GM19240 (cell line): ENCODE data around the gene TOM1L2.
A peak's percentile ranks its signal among the peaks of the same experiment; 100 is the strongest.

Source experiments
- DNase-seq: peaks from one replicate; pipeline ENCODE4 v3.0.0; 2011; ENCODE audit warnings: low spot score; ENCODE audit not compliant: insufficient read length

TOM1L2 gene

GRCh38 chr17:17849845-17850373, 122.3 kb downstream of the TOM1L2 start:
- DNase-seq = no peak

- DNase-seq = no peak
These were observed 122.9 kb downstream of the TOM1L2 start for GRCh38 chr17:17849147-17849820.

DNA sequence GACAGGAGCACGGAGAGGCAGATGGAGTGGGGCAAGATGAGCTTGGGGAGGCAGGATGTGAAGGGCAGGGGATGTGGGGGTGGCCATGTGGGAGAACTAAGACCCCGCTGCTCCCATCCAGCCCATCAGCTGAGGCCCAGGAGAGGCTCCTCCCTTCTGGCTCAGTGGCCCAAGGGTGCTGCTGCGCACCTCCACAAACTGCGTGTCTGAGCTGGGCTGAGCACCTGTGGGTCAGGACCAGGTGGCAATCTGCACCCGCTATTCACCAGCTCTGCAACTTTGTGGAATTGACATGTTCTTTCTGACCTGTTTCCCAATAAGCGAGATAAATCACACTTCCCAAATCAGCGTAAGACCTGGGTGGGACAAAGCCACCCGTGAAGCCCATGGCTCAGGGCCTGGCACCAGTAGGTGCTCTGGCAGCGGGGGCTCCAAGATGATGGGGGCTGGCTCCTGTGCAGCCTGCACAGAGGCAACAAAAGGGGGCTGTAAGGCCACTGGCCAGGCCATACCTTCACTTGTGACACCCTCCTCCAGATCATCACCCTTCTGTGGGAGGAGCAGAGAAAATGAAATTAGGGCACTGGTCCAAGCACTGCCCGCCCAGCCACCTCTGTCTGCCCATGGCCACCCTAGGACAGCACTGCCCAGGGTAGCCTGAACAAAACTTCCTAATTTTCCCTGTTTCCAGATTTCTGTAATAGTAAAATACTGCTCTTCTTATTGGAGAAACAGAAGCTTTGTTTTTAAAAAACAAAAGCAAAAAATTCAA, 123.7 kb downstream of the TOM1L2 start:
- DNase-seq = no peak

DNA sequence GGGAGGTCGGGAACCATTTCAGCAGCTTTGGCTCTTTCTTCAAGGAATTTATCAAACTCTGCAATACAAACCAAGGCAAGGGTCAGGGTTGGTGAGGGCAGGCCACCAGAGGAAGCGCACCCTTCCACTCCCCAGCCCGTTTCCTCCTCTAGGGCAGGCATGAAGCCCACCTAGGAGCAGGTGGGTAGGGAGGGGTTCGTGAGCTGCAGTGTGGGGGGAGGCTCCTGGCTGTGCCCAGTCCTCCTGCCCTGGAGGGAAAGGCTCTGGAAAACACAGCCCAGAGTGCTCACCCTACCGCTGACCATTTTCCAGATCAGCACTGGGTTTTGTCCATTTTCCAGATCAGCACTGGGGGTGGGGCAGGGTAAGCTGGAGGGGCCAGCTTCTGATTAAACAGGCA, 124.5 kb downstream of the TOM1L2 start:
- no peak for DNase-seq

GRCh38 chr17:17847118-17847689, 125.0 kb downstream of the TOM1L2 start:
- no peak for DNase-seq

DNA sequence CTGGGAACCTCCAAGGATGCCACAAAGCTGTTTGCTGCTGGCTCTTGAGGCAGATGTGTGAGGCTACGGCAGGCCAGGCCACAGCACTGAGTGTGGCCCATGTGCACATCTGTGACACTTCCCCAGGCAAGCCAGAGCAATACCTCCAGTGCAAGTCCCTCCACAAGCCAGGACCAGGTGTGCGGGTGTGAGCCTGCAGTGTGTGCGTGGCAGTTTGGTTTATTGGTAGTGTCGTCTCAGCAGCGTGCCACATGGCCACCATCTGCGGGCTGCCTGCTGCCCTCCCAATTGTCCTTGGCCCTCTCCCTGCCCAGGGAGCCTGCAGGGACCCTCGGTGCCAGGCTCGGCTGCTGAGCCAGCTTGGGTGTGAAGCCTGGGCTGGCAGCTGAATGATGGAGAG, 125.6 kb downstream of the TOM1L2 start:
- no peak for DNase-seq

DNA sequence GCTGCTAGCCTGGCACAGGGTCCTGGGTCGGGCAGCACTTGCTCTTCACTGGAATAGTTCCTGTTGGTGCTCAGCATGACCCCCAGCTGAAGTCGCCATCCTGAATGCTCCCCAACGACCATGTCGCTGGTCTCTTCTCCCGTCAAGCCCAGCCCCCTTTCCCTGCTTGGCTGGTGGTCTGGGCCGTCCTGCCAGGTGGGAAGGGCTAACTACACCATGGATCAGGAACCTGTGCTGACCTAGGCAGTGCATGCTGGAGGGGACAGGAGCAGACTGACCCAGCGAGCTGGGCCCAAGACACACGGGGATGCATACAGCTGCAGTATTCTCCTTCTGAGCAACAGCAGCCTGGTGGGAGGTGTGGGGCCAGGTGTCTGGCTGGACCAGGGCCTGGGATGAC, 126.2 kb downstream of the TOM1L2 start:
- no peak for DNase-seq

DNA sequence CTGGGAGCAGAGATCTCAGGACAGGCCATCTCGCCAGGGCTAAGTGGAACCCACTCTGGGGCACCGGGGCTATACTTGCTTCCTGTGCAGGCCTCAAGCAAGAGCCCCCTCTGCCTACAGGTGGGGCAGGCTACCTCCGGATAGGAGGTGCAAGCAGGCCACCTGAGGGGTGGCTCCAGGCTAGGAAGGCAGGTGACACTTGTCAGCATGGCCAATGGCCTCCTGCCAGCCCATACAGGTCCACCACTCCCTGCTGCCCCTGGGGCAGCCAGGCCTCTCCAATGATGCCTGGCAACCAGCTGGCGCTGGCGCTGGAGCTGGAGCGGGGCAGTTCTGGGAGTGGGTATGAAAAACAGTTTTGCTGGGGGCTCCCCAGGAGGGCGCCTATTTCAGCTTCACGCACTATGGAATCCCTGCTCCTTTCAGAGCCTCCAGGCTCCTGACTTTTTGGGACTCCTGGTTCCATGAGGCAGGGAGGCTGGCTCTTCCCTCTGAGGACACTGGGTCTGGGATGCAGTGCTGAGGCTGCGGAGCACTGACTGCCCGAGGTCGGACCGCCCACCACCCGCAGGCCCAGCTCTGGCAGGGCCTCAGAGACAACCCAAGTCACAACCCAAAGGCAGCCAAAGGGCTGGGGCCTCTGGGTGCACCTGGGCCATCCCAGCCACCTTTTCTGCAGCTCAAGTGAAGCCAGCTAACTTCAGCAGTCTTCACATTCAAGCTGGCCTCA, 127.0 kb downstream of the TOM1L2 start:
- no peak for DNase-seq

DNA sequence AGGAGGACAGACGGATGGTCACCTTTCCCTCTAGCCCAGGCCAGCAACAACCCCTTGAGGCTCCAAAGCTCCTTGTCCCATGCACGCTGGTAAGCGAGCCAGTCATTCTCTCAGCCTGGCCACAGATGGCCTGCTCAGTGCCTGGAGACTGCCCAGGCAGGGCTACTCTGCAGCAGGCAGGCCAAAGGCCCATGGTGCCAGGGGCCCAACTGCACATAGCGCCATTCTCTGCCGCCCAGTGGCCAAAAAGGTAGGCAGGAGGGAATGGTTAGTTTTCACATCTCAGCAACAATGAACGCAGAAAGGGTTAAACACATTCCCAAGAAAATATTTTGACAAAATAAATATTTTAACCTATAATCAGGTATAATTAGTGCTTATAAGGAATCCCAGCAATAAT, 127.7 kb downstream of the TOM1L2 start:
- no peak for DNase-seq

DNA sequence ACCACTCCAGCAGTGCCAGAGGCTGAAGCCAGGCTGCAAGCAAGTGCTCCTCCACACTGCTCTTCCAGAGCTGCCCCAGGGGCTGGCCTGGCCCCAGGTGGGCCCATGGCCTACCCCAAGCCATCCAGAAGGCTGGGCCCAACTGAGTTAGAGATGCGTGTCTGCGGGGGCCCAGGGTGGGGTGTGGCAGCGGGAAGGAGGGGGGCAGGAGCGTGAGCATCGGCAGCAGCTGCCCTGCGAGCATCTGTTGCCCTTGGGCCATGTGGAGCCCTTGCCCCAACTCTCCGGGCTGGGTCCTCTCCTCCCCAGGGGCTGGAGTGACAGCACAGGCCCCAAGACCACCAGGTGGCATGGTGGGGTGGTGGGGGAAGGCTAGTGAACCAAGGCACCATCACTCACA, 128.1 kb downstream of the TOM1L2 start:
- no peak for DNase-seq

DNA sequence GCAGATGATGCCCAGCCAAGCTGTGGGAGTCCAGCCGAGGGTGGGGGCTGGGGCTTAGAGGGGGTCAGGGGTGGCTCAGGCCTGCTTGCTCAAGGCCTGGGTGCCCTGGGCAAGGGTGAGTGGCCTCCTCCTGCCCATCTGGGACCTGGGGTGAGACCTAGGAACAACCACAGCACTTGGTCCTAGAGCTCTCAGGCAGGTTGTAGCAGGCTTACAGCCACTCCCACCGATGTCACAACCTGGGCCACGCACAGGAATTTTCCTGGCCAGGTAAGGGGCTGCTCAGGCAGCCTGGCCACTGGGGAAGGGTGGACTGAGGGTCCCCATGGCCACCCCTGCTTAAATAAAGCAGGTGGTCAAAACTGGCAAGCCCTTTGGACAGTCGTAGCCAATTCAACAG, 129.1 kb downstream of the TOM1L2 start:
- no peak for DNase-seq

DNA sequence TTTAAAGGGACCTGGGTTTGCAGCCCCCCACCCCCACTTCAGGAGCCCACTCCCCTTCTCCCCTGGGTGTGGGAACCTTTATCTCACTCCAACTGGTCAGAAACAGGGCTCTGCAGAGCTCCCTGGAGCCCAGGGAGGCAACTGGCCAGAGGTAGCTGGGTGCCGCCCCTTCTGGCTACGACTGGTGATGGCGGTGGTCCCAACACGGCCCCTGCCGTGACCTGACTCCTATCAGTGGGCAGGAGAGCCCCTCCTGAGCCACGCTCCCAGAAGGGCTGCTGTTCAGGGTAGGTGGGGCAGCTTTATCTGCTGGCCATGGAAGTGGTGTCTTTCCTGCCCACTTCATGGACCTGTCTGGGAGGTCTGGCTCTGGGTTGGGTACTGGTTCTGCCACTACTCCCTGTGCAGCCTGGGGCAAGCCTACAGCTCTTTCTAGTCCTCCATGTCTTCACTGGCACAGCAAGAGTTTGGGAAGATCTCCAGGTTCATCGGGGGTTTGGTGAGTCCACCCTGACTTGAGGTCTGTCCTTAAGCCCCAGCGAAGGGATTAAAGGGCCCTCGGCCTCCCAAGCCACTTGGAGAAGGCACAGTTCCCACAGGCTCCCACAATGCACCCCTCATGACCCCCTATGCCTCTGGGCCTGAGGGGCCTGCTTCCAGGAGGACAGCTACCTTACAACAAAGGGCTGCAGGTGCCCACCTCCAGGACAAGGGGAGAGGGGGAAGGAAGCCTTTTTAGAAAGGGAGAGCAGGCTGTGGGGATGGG, 129.9 kb downstream of the TOM1L2 start:
- DNase-seq = no peak

DNA sequence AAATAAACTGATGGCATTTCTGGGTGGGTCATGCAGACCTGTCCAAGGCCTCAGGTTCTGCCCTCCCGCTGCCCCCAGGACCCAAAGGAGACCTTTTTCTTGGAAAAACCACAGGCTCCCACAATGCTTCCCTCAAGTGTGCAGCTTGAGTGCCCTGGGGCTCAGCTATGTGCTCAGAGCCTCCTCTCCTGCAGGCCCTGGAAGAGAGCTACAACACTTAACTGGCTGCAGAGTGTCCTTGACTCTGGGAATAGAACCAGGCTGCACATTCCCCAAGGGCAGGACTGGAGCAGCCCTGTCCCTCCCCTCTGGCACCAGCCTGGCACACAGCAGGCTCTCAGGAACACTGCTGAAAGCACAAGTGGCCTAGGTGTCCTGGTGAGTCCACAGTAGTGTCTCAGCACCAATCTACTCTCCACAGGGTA, 130.6 kb downstream of the TOM1L2 start:
- no peak for DNase-seq

DNA sequence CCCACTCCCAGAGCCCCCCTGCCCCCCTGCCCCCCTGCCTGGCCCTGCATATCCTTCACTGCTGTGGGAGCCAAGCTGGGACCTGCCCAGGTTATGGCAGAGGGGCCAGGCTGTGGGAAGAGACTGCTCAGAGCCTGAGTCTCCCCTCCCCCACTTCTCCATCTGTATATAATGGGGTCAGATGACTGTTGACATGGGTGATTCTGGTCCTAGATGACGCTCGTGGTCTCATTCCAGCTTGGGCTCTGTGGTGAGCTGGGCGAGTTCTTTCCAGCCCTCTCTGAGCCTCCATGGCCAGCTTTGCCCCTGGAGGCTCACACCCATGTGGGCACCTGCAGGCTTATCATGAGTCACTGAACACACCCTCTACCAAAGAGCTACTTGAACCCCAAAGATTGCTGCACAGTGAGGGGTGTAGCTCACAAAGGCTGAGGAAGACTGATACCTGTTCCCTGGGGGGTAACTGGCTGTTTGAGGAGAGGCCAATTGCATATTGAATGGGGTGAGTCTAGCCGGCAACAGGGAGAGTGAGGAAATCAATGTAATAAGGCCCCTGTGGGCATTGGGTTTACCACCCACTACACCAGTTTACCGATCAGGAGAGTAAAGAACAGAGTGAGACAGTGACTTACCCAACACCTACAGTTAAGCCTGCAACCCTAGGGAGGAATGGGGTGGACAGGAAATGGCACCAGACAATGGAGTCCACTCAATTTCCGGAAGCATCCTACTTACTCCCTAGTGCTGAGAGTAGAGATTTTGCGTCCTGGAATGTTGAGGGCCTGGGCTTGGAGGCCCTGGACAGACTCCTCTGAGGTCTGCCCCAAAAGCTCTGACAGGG, 131.2 kb downstream of the TOM1L2 start:
- no peak for DNase-seq

- peak; percentile 95 for DNase-seq
These were observed 132.2 kb downstream of the TOM1L2 start for GRCh38 chr17:17839791-17840707.

- no peak for DNase-seq
These were observed 133.9 kb downstream of the TOM1L2 start for GRCh38 chr17:17837966-17838962.

GRCh38 chr17:17837380-17837821, 134.8 kb downstream of the TOM1L2 start:
- DNase-seq = no peak
